SK-N-SH treated with all-trans-retinoic acid at 6 μM for 48 hours (cell line): Measurements from ENCODE around the gene SEPHS2.

Experiments
- CREB5 ChIP-seq: fragments of 250-450 bp; sonication (Bioruptor Pico); IDR thresholded peaks from 2 replicates; pipeline ENCODE4 v1.5.1; 2020; ENCODE audit warnings: low read depth, mild to moderate bottlenecking, moderate library complexity
- OSR1 ChIP-seq: fragments of 250-450 bp; sonication (Bioruptor Pico); IDR thresholded peaks from 2 replicates; pipeline ENCODE4 v1.8.0; 2022; ENCODE audit warnings: moderate library complexity, mild to moderate bottlenecking, inconsistent platforms
- TOX ChIP-seq: fragments of 250-450 bp; sonication (Bioruptor Pico); IDR thresholded peaks from 2 replicates; pipeline ENCODE4 v1.8.0; 2021; ENCODE audit warnings: mild to moderate bottlenecking, moderate library complexity, borderline replicate concordance
- ZFP3 ChIP-seq: fragments of 250-450 bp; sonication (Bioruptor Pico); IDR thresholded peaks from 2 replicates; pipeline ENCODE4 v1.5.0; 2020; ENCODE audit warnings: mild to moderate bottlenecking, moderate library complexity
- ZFP30 ChIP-seq: fragments of 450-650 bp; formaldehyde crosslinking; IDR thresholded peaks from 2 replicates; pipeline ENCODE4 v1.5.0; 2022; ENCODE audit warnings: mild to moderate bottlenecking, moderate library complexity
- ZNF70 ChIP-seq: fragments of 450-650 bp; formaldehyde crosslinking; IDR thresholded peaks from 2 replicates; pipeline ENCODE4 v1.5.0; 2020; ENCODE audit warnings: mild to moderate bottlenecking, moderate library complexity
- ZNF8 ChIP-seq: fragments of 450-650 bp; formaldehyde crosslinking; IDR thresholded peaks from 2 replicates; pipeline ENCODE4 v1.5.0; 2020; ENCODE audit warnings: mild to moderate bottlenecking, moderate library complexity

- TF ChIP-seq OSR1 (CRISPR knock-in tag) = no peak
- no peak for TF ChIP-seq ZNF8 (CRISPR knock-in tag)
- TF ChIP-seq ZFP30 (CRISPR knock-in tag) = no peak
- no peak for TF ChIP-seq CREB5 (CRISPR knock-in tag)
- TF ChIP-seq ZFP3 (CRISPR knock-in tag) = no peak
- no peak for TF ChIP-seq ZNF70 (CRISPR knock-in tag)
- TF ChIP-seq TOX (CRISPR knock-in tag) = no peak
These were observed 13.8 kb upstream of the SEPHS2 start for GRCh38 chr16:30459456-30459855.
